WERI-Rb-1 (cell line): ENCODE results near the gene STPG1.

Source experiments
- DNase-seq: peaks from one replicate; pipeline ENCODE4 v3.0.0-alpha.2; 2020
- H3K27ac ChIP-seq: fragments of 250-450 bp; sonication (Bioruptor Pico); 2 replicates; pipeline ENCODE4 v1.5.1; 2020; ENCODE audit warnings: mild to moderate bottlenecking, moderate library complexity
- H3K27me3 ChIP-seq: fragments of 250-450 bp; sonication (Bioruptor Pico); 2 replicates; pipeline ENCODE4 v1.5.1; 2021; ENCODE audit warnings: mild to moderate bottlenecking, low read depth, moderate library complexity; ENCODE audit not compliant: insufficient read depth, severe bottlenecking
- H3K36me3 ChIP-seq: fragments of 250-450 bp; sonication (Bioruptor Pico); 2 replicates; pipeline ENCODE4 v1.5.1; 2020; ENCODE audit warnings: mild to moderate bottlenecking, moderate library complexity
- H3K4me3 ChIP-seq: 2 replicates; pipeline ENCODE4 v1.5.1; 2011; ENCODE audit warnings: low read depth, mild to moderate bottlenecking, control low read depth, low read length
- H3K9me3 ChIP-seq: fragments of 250-450 bp; sonication (Bioruptor Pico); 2 replicates; pipeline ENCODE4 v1.5.1; 2021; ENCODE audit warnings: mild to moderate bottlenecking, moderate library complexity; ENCODE audit not compliant: severe bottlenecking
- TF ChIP-seq, protein P1 (sequence below): IDR thresholded peaks from 2 replicates; pipeline ENCODE4 v1.5.1; 2011; ENCODE audit warnings: low read depth, mild to moderate bottlenecking, control low read depth, inconsistent platforms, low read length

The STPG1 gene

DNA sequence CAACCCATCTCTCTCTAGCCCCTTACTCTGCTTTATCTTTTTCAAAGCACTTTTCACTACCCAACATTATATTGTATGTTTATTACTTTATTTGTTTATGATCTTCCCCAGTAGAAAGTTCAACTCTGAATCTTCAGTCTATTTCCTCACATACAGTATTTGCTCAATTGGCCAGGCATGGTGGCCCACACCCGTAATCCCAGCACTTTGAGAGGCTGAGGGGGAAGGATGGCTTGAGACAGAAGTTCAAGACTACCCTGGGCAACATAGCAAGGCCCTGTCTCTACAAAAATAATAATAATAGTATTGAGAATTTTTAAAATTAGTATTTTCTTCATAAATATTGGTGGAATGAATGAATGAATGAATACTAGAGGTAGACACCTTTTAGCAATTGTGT lies 1.2 kb downstream of the STPG1 start:
- no peak for DNase-seq
- TF ChIP-seq, protein P1, sequence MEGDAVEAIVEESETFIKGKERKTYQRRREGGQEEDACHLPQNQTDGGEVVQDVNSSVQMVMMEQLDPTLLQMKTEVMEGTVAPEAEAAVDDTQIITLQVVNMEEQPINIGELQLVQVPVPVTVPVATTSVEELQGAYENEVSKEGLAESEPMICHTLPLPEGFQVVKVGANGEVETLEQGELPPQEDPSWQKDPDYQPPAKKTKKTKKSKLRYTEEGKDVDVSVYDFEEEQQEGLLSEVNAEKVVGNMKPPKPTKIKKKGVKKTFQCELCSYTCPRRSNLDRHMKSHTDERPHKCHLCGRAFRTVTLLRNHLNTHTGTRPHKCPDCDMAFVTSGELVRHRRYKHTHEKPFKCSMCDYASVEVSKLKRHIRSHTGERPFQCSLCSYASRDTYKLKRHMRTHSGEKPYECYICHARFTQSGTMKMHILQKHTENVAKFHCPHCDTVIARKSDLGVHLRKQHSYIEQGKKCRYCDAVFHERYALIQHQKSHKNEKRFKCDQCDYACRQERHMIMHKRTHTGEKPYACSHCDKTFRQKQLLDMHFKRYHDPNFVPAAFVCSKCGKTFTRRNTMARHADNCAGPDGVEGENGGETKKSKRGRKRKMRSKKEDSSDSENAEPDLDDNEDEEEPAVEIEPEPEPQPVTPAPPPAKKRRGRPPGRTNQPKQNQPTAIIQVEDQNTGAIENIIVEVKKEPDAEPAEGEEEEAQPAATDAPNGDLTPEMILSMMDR, result no peak
- no peaks in the 10 kb centered on the region for H3K27me3 ChIP-seq
- peaks cover 3% of the 10 kb centered on the region for H3K9me3 ChIP-seq
- no peak overlapping the region for H3K27ac ChIP-seq
- H3K36me3 ChIP-seq, result no peaks in the 10 kb centered on the region
- no peak overlapping the region for H3K4me3 ChIP-seq

DNA sequence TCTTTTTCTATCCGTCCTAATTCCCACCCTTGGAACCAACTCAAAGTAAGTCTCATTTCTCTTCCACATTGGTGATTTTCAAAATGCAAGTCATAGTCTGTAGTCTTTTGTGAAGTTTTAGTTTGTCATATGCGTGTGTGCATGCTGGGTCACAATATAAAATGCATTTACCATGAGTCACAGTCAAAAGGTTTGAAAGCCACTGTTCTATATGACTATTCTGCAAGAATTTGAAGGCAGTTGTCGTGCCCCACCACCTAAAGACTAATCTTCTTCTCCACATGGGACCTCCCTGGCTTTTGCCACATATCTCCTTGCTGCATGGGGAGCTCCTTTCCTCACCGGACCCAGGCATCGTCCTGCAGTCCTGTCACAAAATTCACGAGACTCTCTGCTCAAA lies 1.6 kb downstream of the STPG1 start:
- Histone ChIP-seq H3K9me3 (peaks cover 3% of the 10 kb centered on the region), H3K27me3 (no peaks in the 10 kb centered on the region), H3K4me3 (no peak overlapping the region), H3K27ac (no peak overlapping the region), H3K36me3 (no peaks in the 10 kb centered on the region)
- no peak for DNase-seq
- TF ChIP-seq, protein P1, result no peak

DNA sequence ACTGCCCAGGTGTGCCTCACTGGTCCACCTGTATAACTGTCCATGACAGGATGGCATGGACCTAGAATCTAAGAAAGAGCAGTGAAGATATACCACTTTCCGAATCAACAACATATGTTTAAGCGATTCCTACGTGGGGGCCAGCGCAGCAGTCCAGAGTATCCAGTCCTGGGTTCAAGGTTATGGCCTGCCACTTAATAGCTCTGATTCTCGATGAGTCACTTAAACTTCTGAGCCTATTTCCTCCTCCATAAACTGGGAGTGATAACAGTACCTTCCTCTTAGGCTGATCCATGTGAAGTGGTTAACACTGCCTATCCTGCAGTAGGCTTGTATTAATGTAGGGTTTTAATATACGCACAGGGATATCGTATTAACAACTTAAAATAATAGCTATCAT lies 2.8 kb downstream of the STPG1 start:
- Histone ChIP-seq H3K36me3 (no peaks in the 10 kb centered on the region), H3K27ac (no peak overlapping the region), H3K27me3 (no peaks in the 10 kb centered on the region), H3K4me3 (no peak overlapping the region), H3K9me3 (peaks cover 3% of the 10 kb centered on the region)
- no peak for DNase-seq
- TF ChIP-seq, protein P1, result no peak

DNA sequence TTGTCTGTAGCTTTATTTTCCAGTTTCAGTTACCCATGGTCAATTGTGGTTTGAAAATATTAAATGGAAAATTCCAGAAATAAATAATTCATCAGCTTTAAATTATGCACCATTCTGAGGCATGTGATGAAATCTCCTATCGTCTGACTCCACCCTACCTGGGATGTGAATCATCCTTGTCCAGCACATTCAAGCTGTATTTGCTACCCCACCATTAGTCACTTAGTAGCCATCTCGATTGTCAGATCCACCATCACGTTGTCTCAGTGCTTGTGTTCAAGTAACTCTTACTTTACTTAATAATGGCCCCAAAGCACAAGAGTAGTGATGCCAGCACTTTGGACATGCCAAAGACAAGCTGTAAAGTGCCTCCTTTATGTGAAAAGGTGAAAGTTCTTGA lies 4.0 kb downstream of the STPG1 start:
- Histone ChIP-seq H3K36me3 (no peaks in the 10 kb centered on the region), H3K9me3 (peaks cover 3% of the 10 kb centered on the region), H3K27me3 (no peaks in the 10 kb centered on the region), H3K4me3 (no peak overlapping the region), H3K27ac (no peak overlapping the region)
- no peak for DNase-seq
- TF ChIP-seq, protein P1, result no peak

DNA sequence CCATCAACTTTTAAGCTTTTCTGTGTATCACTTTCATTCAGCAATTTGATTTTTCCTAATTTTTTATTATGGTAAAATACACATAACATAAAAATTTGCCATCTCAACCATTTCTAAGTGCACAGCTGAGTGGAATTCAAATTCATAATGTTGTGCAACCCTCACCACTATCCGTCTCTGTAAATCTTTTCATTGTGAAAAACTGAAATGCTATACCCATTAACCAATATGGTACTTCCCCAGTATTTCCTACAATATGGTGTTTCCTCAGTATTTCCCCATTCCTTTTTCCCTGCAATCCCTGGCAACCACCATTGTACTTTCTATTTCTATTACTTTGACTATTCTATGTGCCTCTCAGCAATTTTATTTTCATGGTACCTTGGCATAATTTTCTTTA lies 6.8 kb downstream of the STPG1 start:
- Histone ChIP-seq H3K4me3 (no peak overlapping the region), H3K9me3 (peaks cover 3% of the 10 kb centered on the region), H3K27me3 (no peaks in the 10 kb centered on the region), H3K36me3 (no peaks in the 10 kb centered on the region), H3K27ac (no peak overlapping the region)
- TF ChIP-seq, protein P1, result no peak
- DNase-seq, result no peak

DNA sequence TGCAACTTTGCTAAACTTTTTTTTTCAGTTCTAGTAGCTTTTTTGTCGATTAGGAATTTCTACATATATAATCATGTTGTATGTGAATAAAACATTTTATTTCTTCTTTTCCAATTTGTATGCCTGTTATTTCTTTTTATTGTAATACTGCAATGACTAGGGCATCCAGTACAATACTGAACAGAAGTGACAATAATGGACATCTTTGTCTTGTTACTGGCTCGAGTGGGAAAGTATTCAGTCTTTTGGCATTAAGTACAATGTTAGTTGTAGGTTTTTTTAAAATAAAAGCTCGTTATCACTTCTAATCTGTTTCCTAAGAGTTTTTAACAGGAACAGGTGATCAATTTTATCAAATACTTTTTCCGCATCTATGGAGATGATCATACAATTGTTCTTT lies 9.8 kb downstream of the STPG1 start:
- DNase-seq, result no peak
- Histone ChIP-seq H3K9me3 (peaks cover 3% of the 10 kb centered on the region), H3K27me3 (no peaks in the 10 kb centered on the region), H3K27ac (no peak overlapping the region), H3K4me3 (no peak overlapping the region), H3K36me3 (no peaks in the 10 kb centered on the region; the same call in 1 of the 2 replicates)
- TF ChIP-seq, protein P1, result no peak
